Posterior vena cava (tissue), 2 donors: ENCODE data around the gene ARHGEF18. TPM values are rescaled to one million over a fixed set of nuclear protein-coding genes. Genes with fewer than 3 reads are reported as not detected.

Source experiments
- DNase-seq: peaks from one replicate; pipeline ENCODE4 v3.0.0-alpha.2; 2020; ENCODE audit warnings: low spot score
- intact Hi-C, 2 donors: fragments of 100-400 bp; cut with DNase I; formaldehyde crosslinking; loops; one replicate each; pipeline versions ENCODE4 v1.14.1 to v1.14.2; 2022 to 2023
- total RNA-seq, 2 donors: library from RNA; stranded (reverse); fragmentation: NEBNext Ultra II Directional; extraction: Animal tissue kit (Norgen Biotek cat#: 25700); gene quantifications; one replicate each; pipeline ENCODE4 v1.2.1, GENCODE V29; 2021
- donor health status: DM: yes; HTN: yes; CAD: no.
- donor health status: DM: yes; HTN: yes; CAD: no.

Gene ARHGEF18
- total RNA-seq, 2 donors from 2014 or later = 17.6 to 19.9 TPM

GRCh38 chr19:7376151-7376852, 27.6 kb downstream of the ARHGEF18 start:
- intact Hi-C loops = no loop called here
- no peak for DNase-seq

- no peak for DNase-seq
- intact Hi-C loops = no loop called here
Observed at GRCh38 chr19:7377196-7377595, 28.5 kb downstream of the ARHGEF18 start.

GRCh38 chr19:7381073-7381390, 32.3 kb downstream of the ARHGEF18 start:
- no peak for DNase-seq
- intact Hi-C loops = no loop called here

DNA sequence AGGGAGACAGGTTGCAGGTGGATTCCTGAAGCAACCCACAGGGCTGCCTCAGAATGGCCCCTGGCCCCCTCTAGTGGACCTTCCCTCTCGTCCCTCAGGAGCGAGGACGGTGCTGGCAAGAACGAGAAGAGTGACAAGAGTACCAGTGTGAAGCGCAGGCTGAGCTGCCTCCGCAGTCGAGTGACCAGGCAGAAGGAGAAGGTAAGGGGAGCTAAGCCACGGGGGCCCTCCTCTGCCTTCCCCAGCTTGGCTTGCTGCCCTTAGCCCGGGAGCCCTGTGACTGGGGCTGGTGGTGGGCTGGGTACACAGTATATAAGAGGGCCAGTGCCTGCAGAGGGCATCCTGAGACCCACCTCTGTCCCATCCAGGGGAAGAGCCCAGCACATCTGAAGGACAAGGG, 34.0 kb downstream of the ARHGEF18 start:
- DNase-seq = no peak
- intact Hi-C loops = no loop called here

GRCh38 chr19:7383284-7383683, 34.5 kb downstream of the ARHGEF18 start:
- intact Hi-C loops = no loop called here
- DNase-seq = no peak

DNA sequence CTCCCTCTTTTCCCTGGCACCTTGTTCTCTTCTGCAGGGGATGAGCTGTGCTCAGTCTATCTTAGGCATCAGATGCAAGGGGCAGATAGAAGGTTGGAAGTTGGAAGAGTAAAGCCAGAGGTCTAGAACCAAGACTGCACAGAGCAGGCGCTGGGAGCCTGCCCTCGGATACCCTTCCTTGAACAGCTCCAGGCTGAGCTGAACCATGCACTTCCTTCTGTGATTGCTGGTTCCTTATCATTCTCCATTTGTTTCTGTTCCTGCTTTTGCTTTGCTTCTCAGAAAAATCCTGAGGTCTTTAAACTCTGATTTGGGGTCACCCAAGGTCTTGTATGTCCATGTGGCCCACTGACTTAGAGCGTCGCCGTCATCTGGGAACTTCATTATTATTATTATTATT, 36.3 kb downstream of the ARHGEF18 start:
- intact Hi-C loops = no loop called here
- no peak for DNase-seq

DNA sequence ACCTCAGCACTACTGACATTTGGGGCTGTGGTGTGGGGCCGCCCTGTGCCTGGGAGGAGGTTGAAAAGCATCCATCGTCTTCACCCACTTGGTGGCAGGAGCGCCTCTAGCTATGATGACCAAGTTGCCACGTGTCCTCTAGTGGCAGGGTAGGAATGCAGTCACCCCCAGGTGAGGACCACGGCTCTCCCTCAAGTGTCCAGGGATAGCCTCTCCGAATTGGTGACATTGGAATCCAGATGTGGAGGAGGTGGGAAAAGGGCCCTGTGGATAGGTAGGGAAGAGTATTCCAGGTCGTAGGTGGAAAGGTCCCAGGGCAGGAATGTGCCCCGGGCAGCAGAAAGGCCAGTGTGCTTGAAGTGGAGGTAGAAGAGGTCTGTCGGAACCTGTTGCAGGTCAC, 37.6 kb downstream of the ARHGEF18 start:
- intact Hi-C loops = no loop called here
- DNase-seq = no peak

DNA sequence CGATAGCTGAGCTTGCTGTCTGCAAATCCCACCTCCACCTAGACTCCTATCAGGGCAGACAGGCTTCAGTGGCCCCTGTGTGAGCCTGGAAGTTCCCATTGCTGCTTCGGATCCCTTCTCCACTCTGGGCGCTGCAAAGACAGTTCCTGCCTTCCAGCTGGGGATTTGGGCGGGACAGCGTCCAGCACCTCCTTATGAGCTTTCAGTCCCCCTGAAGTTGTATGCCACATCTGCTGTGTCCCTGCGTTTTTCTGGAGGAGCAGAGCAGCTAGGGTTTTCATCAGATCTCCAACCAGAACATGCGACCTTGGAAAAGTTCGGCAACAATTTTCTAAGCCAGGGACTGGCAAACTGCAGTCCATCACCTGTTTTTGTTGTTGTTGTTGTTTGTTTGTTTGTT, 38.0 kb downstream of the ARHGEF18 start:
- intact Hi-C loops = no loop called here
- DNase-seq = no peak

- intact Hi-C loops = loop anchor here in 1 of 2 donors (5.0 kb wide), 2 partner anchors 291 to 854 kb away; partner anchors contain the start of gene TRAPPC5
- no peak for DNase-seq
Observed at GRCh38 chr19:7391218-7391670, 42.5 kb downstream of the ARHGEF18 start.

GRCh38 chr19:7393459-7393858, 44.7 kb downstream of the ARHGEF18 start:
- intact Hi-C loops = loop anchor here in 1 of 2 donors (5.0 kb wide), 2 partner anchors 289 to 856 kb away; partner anchors contain the start of gene TRAPPC5
- DNase-seq = no peak

DNA sequence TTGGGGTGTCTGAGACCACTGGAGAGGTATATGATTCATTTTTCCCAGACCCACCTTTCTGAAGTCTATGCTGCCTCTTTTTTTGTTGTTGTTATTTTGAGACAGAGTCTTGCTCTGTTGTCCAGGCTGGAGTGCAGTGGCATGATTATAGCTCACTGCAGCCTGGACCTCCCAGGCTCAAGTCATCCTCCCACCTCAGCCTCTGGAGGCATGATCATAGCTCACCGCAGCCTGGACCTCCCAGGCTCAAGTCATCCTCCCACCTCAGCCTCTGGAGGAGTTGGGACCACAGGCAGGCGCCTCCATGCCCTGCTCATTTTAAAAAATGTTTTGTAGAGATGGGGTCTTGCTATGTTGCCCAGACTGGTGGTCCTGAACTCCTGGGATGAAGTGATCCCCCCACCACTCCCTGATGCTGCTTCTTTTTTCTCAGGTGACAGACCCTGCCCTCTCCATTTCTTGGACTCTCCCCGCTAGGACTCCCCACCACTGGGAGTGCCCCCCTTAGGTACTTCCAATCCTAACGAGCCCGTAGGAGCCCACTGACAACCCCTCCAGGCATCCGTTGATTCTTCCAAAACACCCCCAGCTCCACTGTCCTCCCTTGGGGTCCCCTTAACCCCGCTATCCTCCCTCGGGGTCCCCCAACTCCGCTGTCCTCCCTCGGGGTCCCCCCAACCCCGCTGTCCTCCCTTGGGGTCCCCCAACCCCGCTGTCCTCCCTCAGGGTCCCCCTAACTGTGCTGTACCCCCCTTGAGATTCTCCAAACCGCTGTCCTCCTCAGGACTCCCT, 45.4 kb downstream of the ARHGEF18 start:
- DNase-seq = no peak
- intact Hi-C loops = loop anchor here in 1 of 2 donors (5.0 kb wide), 2 partner anchors 288 to 857 kb away; partner anchors contain the start of gene TRAPPC5

GRCh38 chr19:7394731-7395359, 46.1 kb downstream of the ARHGEF18 start:
- intact Hi-C loops = loop anchor here in 1 of 2 donors (5.0 kb wide), 2 partner anchors 287 to 858 kb away; partner anchors contain the start of gene TRAPPC5
- peak; percentile 97 for DNase-seq

GRCh38 chr19:7395360-7396066, 46.8 kb downstream of the ARHGEF18 start:
- intact Hi-C loops = no loop called here
- DNase-seq = peak; percentile 76

GRCh38 chr19:7397687-7398086, 49.0 kb downstream of the ARHGEF18 start:
- DNase-seq = no peak
- intact Hi-C loops = no loop called here

Other genes starting within 250 kb of the ARHGEF18 start
- gene INSR, start 54.5 kb upstream of the ARHGEF18 start, total RNA-seq = 10 to 100 TPM; 47.5 to 63.0 TPM
- gene PEX11G, start 140.1 kb downstream of the ARHGEF18 start, total RNA-seq = 1 to 10 TPM; 2.7 to 4.1 TPM
- gene ZNF358, start 167.2 kb downstream of the ARHGEF18 start, total RNA-seq = 10 to 100 TPM; 52.3 to 55.0 TPM
- gene MCOLN1, start 173.7 kb downstream of the ARHGEF18 start, total RNA-seq = 10 to 100 TPM; 23.1 to 26.1 TPM
- 10 to 100 TPM; 78.0 to 79.3 TPM for gene PNPLA6, start 186.8 kb downstream of the ARHGEF18 start, total RNA-seq
- not detected for gene CAMSAP3, start 246.9 kb downstream of the ARHGEF18 start, total RNA-seq